Neural cell (in vitro differentiated cells): ENCODE measurements around the gene MAN2B1. TPM values are rescaled to one million over a fixed set of nuclear protein-coding genes. Genes with fewer than 3 reads are reported as not detected.

Source experiments
- H2AFZ ChIP-seq: fragments of 200-600, 300-800 bp; sonication (generic), shearing (Covaris generic); 2 replicates; pipeline ENCODE4 v1.6.0; 2014; ENCODE audit warnings: low read depth, mild to moderate bottlenecking, antibody characterized with exemption, low read length, moderate library complexity
- H3F3A ChIP-seq: fragments of 200-600 bp; shearing (Covaris generic); 2 replicates; pipeline ENCODE4 v1.6.1; 2016; ENCODE audit warnings: mild to moderate bottlenecking, moderate library complexity, mixed read lengths, antibody characterized with exemption, low read length; ENCODE audit not compliant: insufficient read depth, poor library complexity, severe bottlenecking
- H3K27ac ChIP-seq: fragments of 200-600, 300-800 bp; sonication (generic), shearing (Covaris generic); 2 replicates; pipeline ENCODE4 v1.5.1; 2014; ENCODE audit warnings: mild to moderate bottlenecking, low read length, moderate library complexity
- H3K27me3 ChIP-seq: fragments of 300-800, 200-600 bp; sonication (generic), shearing (Covaris generic); 2 replicates; pipeline ENCODE4 v1.6.0; 2014; ENCODE audit warnings: mild to moderate bottlenecking, low read depth, low read length, moderate library complexity; ENCODE audit not compliant: insufficient read depth
- H3K36me3 ChIP-seq: fragments of 300-800, 200-600 bp; sonication (generic), shearing (Covaris generic); 2 replicates; pipeline ENCODE4 v1.5.1; 2014; ENCODE audit warnings: mild to moderate bottlenecking, antibody characterized with exemption, low read length, moderate library complexity; ENCODE audit not compliant: insufficient read depth
- H3K4me2 ChIP-seq: fragments of 300-800, 200-600 bp; sonication (generic), shearing (Covaris generic); 2 replicates; pipeline ENCODE4 v1.6.0; 2014; ENCODE audit warnings: mild to moderate bottlenecking, low read length
- H3K4me3 ChIP-seq: fragments of 300-800, 200-600 bp; sonication (generic), shearing (Covaris generic); 2 replicates; pipeline ENCODE4 v1.5.1; 2014; ENCODE audit warnings: mild to moderate bottlenecking, low read length, moderate library complexity
- H3K79me2 ChIP-seq: fragments of 200-600 bp; shearing (Covaris generic); replicated peaks from 2 replicates; pipeline ENCODE4 v1.6.0; 2014; ENCODE audit warnings: mild to moderate bottlenecking, low read length, moderate library complexity; ENCODE audit not compliant: insufficient read depth
- H3K9ac ChIP-seq: fragments of 300-800, 200-600 bp; sonication (generic), shearing (Covaris generic); 2 replicates; pipeline ENCODE4 v1.6.1; 2016; ENCODE audit warnings: mild to moderate bottlenecking, low read length, mixed read lengths
- H3K9me2 ChIP-seq: fragments of 200-600 bp; shearing (Covaris generic); 2 replicates; pipeline ENCODE4 v1.6.1; 2016; ENCODE audit warnings: mild to moderate bottlenecking, low read length, mixed read lengths; ENCODE audit not compliant: insufficient read depth
- H3K9me3 ChIP-seq: fragments of 200-600, 300-800 bp; sonication (generic), shearing (Covaris generic); 2 replicates; pipeline ENCODE4 v1.6.1; 2016; ENCODE audit warnings: mild to moderate bottlenecking, mixed run types, low read length, moderate library complexity, mixed read lengths
- H4K20me1 ChIP-seq: fragments of 200-600 bp; shearing (Covaris generic); 2 replicates; pipeline ENCODE4 v1.6.1; 2016; ENCODE audit warnings: mild to moderate bottlenecking, mixed run types; ENCODE audit not compliant: insufficient read depth
- EP300 ChIP-seq: fragments of 450-650 bp; conservative IDR thresholded peaks from 2 replicates; pipeline ENCODE4 v1.6.1; 2014; ENCODE audit warnings: antibody characterized with exemption, mild to moderate bottlenecking, moderate library complexity; ENCODE audit not compliant: poor library complexity, severe bottlenecking
- EZH2 ChIP-seq: fragments of 200-600, 300-800 bp; shearing (Covaris generic), sonication (generic); IDR thresholded peaks from 2 replicates; pipeline ENCODE4 v1.6.1; 2014; ENCODE audit warnings: antibody characterized with exemption, low read length, borderline replicate concordance, mild to moderate bottlenecking; ENCODE audit not compliant: insufficient read depth, poor library complexity, severe bottlenecking
- MXI1 ChIP-seq: fragments of 450-650 bp; conservative IDR thresholded peaks from 2 replicates; pipeline ENCODE4 v1.6.1; 2014; ENCODE audit warnings: antibody characterized with exemption, mild to moderate bottlenecking; ENCODE audit not compliant: poor library complexity, severe bottlenecking
- POLR2AphosphoS5 ChIP-seq: IDR thresholded peaks from 2 replicates; pipeline ENCODE4 v1.6.1; 2012
- RAD21 ChIP-seq: fragments of 450-650 bp; conservative IDR thresholded peaks from 2 replicates; pipeline ENCODE4 v1.6.1; 2014; ENCODE audit warnings: antibody characterized with exemption, mild to moderate bottlenecking, moderate library complexity
- SMC3 ChIP-seq: fragments of 450-650 bp; conservative IDR thresholded peaks from 2 replicates; pipeline ENCODE4 v1.6.1; 2014; ENCODE audit warnings: antibody characterized with exemption, mild to moderate bottlenecking, moderate library complexity; ENCODE audit not compliant: poor library complexity
- TAF1 ChIP-seq: IDR thresholded peaks from 2 replicates; pipeline ENCODE4 v1.6.1; 2012; ENCODE audit warnings: low read depth
- polyA minus RNA-seq: library from RNA; depleted of rRNA, polyadenylated mRNA; stranded (reverse); fragments of >200 nt; gene quantifications from 2 replicates; pipeline ENCODE4 v1.2.3, GENCODE V29; 2014
- polyA plus RNA-seq: library from polyadenylated mRNA; depleted of rRNA; stranded (reverse); fragments of >200 nt; gene quantifications from 2 replicates; pipeline ENCODE4 v1.2.3, GENCODE V29; 2014
- TF ChIP-seq, protein P1 (sequence below): IDR thresholded peaks from 2 replicates; pipeline ENCODE4 v1.6.1; 2012; ENCODE audit warnings: borderline replicate concordance
- TF ChIP-seq, protein P2 (sequence below): fragments of 450-650 bp; IDR thresholded peaks from 2 replicates; pipeline ENCODE4 v1.5.1; 2014; ENCODE audit warnings: antibody characterized with exemption, mild to moderate bottlenecking, moderate library complexity; ENCODE audit not compliant: poor library complexity, severe bottlenecking

Gene MAN2B1
- polyA plus RNA-seq = 11.5 and 23.4 TPM in 2 replicates
- polyA minus RNA-seq = 14.1 and 20.0 TPM in 2 replicates

DNA sequence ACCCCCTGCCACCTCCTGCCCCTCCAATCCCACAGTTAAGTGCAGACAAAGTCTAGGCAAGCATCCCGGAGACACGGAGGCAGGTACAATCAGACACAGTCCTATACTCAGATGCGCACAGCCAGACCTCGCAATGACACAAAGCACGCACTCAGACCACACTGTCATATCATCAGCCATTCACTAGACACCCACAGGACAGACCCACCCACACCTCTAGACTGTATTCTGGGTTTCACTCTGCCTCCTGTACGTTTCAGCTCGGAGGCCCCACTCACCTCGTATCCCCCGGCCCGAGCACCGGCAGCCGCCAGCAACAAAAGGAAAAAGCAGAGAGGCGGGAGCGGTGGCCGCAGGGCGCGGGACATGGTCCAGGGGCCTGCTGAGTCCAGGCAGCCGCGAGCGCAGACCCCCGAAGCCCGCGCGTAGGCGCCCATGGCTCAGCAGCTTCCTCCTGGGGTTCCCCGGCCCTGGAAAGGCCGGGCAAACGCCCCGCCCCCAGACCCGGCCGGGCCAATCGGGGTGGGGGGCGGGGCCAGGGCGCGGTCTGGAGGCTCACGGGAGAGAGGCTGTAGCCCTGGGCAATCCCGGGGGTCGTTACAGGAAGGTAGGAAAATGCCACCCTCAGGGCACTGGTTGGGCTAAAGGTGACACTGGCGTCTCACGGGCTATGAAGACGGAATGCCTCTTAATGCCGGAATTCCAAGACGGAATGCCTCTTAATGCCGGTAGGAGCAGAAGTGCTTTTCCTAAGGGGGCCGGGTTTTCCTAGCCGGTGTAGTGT is at the start of gene MAN2B1, which contains the start of gene WDR83:
TSS of gene MAN2B1 (minus strand) at position 478 of the 784 bp plus-strand sequence. CDS start at position 437, 41 bp downstream.
TSS of gene WDR83 (plus strand) at position 543 of the 784 bp plus-strand sequence. CDS start 2,984 bp downstream, outside the sequence.
- Histone ChIP-seq H3K27me3 (no peaks in the 10 kb centered on the region), H2AFZ (peak within 1 kb of the TSS; percentile 75), H3K27ac (peak within 1 kb of the TSS; percentile 45), H3F3A (no peaks in the 10 kb centered on the region), H3K9ac (peak within 1 kb of the TSS; percentile 81), H3K9me3 (no peaks in the 10 kb centered on the region), H3K4me3 (peak within 1 kb of the TSS; percentile 87), H3K9me2 (no peaks in the 10 kb centered on the region), H3K4me2 (peak within 1 kb of the TSS; percentile 78), H3K36me3 (no peaks in the 10 kb centered on the region), H3K79me2 (peaks cover 29% of the 10 kb centered on the region), H4K20me1 (no peaks in the 10 kb centered on the region)
- peak; percentile 59 for TF ChIP-seq SMC3
- no peak for TF ChIP-seq TAF1
- TF ChIP-seq RAD21 = peak; percentile 38
- TF ChIP-seq, protein P1, sequence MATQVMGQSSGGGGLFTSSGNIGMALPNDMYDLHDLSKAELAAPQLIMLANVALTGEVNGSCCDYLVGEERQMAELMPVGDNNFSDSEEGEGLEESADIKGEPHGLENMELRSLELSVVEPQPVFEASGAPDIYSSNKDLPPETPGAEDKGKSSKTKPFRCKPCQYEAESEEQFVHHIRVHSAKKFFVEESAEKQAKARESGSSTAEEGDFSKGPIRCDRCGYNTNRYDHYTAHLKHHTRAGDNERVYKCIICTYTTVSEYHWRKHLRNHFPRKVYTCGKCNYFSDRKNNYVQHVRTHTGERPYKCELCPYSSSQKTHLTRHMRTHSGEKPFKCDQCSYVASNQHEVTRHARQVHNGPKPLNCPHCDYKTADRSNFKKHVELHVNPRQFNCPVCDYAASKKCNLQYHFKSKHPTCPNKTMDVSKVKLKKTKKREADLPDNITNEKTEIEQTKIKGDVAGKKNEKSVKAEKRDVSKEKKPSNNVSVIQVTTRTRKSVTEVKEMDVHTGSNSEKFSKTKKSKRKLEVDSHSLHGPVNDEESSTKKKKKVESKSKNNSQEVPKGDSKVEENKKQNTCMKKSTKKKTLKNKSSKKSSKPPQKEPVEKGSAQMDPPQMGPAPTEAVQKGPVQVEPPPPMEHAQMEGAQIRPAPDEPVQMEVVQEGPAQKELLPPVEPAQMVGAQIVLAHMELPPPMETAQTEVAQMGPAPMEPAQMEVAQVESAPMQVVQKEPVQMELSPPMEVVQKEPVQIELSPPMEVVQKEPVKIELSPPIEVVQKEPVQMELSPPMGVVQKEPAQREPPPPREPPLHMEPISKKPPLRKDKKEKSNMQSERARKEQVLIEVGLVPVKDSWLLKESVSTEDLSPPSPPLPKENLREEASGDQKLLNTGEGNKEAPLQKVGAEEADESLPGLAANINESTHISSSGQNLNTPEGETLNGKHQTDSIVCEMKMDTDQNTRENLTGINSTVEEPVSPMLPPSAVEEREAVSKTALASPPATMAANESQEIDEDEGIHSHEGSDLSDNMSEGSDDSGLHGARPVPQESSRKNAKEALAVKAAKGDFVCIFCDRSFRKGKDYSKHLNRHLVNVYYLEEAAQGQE = peak; percentile 52
- no peak for TF ChIP-seq EZH2
- TF ChIP-seq POLR2AphosphoS5 = peak; percentile 52
- TF ChIP-seq EP300 = no peak
- TF ChIP-seq, protein P2, sequence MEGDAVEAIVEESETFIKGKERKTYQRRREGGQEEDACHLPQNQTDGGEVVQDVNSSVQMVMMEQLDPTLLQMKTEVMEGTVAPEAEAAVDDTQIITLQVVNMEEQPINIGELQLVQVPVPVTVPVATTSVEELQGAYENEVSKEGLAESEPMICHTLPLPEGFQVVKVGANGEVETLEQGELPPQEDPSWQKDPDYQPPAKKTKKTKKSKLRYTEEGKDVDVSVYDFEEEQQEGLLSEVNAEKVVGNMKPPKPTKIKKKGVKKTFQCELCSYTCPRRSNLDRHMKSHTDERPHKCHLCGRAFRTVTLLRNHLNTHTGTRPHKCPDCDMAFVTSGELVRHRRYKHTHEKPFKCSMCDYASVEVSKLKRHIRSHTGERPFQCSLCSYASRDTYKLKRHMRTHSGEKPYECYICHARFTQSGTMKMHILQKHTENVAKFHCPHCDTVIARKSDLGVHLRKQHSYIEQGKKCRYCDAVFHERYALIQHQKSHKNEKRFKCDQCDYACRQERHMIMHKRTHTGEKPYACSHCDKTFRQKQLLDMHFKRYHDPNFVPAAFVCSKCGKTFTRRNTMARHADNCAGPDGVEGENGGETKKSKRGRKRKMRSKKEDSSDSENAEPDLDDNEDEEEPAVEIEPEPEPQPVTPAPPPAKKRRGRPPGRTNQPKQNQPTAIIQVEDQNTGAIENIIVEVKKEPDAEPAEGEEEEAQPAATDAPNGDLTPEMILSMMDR = no peak
- peak; percentile 55 for TF ChIP-seq MXI1

DNA sequence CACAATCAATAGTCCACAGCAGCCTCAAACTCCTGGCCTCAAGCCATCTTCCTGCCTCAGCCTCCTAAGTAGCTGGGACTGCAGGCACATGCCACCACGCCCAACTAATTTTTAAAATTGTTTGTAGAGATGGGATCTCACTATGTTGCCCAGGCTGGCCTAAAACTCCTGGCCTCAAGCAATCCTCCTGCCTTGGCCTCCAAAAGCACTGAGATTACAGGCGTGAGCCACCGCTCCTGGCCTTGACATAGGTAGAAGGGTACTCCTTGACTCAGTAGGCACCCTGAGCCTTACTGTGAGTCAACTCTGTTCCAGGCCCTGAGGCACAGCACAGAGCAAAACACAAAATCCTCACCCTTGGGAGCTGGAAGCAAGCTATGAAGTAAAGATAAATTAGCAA is 49.4 kb upstream of the MAN2B1 start:
- Histone ChIP-seq H3K36me3 (peaks cover 5% of the 10 kb centered on the region), H3K27me3 (no peaks in the 10 kb centered on the region), H3K79me2 (peaks cover 18% of the 10 kb centered on the region), H3K27ac (no peak overlapping the region), H3K4me3 (no peak overlapping the region), H4K20me1 (no peaks in the 10 kb centered on the region), H3K9ac (no peak overlapping the region), H3K9me3 (no peaks in the 10 kb centered on the region), H3K4me2 (no peak overlapping the region), H2AFZ (no peak overlapping the region), H3F3A (no peaks in the 10 kb centered on the region), H3K9me2 (no peaks in the 10 kb centered on the region)
- no peak for TF ChIP-seq POLR2AphosphoS5
